ENCODE measurements around the gene LIX1.

DNA sequence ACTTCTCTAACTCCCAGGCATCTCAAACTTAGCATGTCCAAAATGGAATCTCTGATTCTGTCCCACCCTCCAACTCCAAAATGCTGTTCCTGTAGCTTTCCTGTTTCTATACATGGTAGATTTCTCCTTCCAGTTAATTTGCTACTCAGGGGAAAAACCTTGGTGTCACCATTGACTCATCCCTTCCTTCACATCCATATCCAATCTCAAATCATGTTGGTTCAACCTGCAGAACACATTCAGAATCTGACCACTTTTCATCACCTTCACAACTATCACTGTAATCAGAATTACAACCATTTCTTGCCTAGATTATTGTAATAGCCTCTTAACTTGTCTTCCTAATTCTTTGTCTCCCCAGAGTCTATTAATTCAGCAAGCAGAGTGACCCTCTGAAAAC, 29.8 kb upstream of the LIX1 start:
- no peak for TF ChIP-seq POLR2A (IDR thresholded peaks at IDR 0.05)
- TF ChIP-seq, protein P1, sequence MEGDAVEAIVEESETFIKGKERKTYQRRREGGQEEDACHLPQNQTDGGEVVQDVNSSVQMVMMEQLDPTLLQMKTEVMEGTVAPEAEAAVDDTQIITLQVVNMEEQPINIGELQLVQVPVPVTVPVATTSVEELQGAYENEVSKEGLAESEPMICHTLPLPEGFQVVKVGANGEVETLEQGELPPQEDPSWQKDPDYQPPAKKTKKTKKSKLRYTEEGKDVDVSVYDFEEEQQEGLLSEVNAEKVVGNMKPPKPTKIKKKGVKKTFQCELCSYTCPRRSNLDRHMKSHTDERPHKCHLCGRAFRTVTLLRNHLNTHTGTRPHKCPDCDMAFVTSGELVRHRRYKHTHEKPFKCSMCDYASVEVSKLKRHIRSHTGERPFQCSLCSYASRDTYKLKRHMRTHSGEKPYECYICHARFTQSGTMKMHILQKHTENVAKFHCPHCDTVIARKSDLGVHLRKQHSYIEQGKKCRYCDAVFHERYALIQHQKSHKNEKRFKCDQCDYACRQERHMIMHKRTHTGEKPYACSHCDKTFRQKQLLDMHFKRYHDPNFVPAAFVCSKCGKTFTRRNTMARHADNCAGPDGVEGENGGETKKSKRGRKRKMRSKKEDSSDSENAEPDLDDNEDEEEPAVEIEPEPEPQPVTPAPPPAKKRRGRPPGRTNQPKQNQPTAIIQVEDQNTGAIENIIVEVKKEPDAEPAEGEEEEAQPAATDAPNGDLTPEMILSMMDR (IDR thresholded peaks at IDR 0.05), result no peak
- no peak for TF ChIP-seq POLR2AphosphoS5 (IDR thresholded peaks at IDR 0.05)
- no peak for TF ChIP-seq EP300 (IDR thresholded peaks at IDR 0.05)
